HG03064 (cell line): ENCODE data around the gene TRIM61.
"Not testable (repeated sequence)": the region's sequence is repeated elsewhere in the genome, so short reads cannot be mapped to it uniquely, and the experiment has no call there.

Experiments
- ATAC-seq: cut with Tn5 transposase; IDR thresholded peaks from one replicate; pipeline ENCODE4 v1.9.1; 2021; ENCODE audit warnings: low read depth; ENCODE audit not compliant: unreplicated experiment

TRIM61 gene

DNA sequence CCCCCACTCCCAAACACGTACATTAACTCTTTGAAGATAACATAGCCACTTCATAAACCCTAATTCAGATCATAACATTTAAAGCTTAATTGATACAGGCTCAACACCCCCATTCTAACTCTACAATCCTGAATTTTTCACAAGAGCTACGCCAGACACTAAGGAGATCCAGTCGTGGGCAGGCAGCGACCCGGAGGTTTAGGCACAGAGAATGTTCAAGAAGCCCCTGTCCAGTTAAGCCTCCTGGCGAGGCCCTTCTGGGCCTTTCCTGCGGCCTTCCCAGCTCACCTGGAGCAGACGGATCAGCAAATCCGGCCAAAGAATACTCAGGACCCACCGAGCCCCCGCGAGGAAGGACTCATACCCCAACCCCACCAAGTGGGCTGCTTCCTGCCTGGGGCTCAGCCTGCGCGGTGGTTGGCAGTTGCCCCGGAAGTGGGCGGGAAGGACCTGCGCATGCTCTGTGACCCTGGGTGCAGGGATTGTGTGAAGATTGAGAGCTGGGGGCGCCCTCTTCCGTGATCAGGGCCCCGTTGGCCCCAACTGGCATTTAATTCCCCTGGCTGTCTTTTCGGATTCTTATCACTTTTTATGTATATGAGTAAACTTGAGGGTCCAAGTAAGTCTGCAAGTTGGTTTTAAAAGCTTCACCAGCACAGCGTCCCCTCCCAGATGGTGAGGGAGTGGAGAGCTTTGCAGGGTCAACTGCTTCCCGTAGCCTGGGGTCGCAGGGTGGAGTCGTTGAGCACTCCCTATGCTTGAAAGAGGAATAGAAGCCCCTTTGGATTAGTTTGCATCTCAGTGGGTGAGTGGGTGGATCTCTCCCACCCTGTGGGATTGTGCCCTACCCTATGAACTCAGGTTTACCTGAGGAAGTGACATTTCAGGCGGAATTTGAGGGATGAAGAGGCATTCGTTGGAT, at the start of gene TRIM61:
Gene TRIM61 (minus strand): TSS at position 415 of the 922 bp plus-strand sequence. CDS start 7,655 bp downstream, outside the sequence.
- ATAC-seq = peak; percentile 100

- not testable (repeated sequence) for ATAC-seq
Observed at GRCh38 chr4:165025782-165026181, 48.3 kb upstream of the TRIM61 start.

- ATAC-seq = not testable (repeated sequence)
Observed at GRCh38 chr4:165019995-165020394, 42.5 kb upstream of the TRIM61 start.

GRCh38 chr4:165016971-165017370, 39.5 kb upstream of the TRIM61 start:
- no peak for ATAC-seq

DNA sequence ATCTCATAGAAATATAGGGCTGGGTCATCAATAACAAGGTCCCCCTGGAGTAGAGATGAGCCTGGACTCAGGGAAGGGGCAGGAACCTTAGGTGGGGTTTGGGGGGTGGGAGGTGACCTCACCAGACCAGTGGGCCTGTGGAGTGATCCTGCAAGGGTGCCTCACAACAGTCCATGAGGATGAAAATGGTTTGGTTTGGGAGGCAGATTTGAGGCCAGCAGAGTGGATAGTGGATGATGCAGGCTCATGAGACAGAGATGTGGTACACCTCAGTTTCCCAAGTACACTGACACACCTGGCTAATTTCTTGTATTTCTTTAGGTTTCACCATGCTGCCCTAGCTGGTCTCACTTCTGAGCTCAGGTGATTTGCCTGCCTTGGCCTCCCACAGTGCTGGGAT, 36.2 kb upstream of the TRIM61 start:
- ATAC-seq = no peak

GRCh38 chr4:165011403-165011802, 33.9 kb upstream of the TRIM61 start:
- no peak for ATAC-seq

DNA sequence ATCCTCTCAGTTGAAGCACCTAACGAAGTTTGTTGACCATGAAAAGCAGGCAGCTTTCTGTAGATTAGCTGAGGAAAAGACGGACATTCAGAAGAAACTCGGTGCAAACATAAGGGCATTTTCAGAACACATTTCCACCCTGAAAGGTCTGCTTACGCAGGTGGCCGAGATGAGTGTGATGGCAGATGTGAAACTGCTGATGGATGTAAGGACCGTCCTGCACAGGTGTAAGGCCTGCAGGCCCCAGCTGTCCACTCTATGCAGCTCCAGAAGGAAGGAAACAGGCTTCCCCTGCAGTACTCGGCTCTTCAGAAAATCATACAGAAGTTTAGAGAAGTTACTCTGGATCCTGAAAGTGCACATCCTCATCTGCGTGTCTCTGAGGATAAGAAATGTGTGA, 33.5 kb upstream of the TRIM61 start:
- ATAC-seq = no peak

- ATAC-seq = no peak
Observed at GRCh38 chr4:165010487-165010886, 33.0 kb upstream of the TRIM61 start.

DNA sequence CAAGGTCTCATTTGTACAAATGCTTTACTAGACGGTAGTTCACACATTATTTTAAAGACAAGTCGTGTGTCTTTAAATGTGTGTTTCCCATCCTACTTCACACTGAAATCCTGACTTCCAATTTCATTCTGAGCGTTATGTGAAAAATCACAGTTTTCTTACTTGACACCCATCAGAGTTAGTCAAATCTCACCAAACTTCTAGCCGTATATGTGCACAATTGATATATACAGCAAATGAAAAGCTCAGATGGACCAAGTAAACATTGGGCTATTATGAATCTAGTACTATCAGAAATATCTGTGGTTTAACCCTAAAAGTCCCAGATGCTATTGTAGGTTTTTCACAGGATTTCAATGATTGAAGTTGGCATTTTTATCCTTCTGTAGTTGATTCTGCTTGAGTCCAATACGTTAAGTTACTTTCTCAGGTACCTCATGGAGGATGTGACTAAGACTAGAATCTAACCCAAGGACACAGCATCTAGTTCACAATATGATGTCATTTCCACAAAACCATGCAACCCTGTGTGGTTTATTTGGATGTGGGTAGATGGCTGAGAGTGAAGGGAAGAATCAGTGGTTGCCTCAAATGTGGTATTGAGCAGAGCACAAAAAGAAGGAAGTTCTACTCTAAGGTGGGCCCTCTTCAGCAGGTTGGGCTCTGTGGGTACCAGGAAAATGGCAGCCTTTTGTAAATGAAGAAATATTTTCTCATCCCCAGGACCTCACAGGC, 32.2 kb upstream of the TRIM61 start:
- ATAC-seq = no peak

- ATAC-seq = no peak
Observed at GRCh38 chr4:165006886-165007285, 29.4 kb upstream of the TRIM61 start.

GRCh38 chr4:165006456-165006855, 29.0 kb upstream of the TRIM61 start:
- ATAC-seq = no peak

DNA sequence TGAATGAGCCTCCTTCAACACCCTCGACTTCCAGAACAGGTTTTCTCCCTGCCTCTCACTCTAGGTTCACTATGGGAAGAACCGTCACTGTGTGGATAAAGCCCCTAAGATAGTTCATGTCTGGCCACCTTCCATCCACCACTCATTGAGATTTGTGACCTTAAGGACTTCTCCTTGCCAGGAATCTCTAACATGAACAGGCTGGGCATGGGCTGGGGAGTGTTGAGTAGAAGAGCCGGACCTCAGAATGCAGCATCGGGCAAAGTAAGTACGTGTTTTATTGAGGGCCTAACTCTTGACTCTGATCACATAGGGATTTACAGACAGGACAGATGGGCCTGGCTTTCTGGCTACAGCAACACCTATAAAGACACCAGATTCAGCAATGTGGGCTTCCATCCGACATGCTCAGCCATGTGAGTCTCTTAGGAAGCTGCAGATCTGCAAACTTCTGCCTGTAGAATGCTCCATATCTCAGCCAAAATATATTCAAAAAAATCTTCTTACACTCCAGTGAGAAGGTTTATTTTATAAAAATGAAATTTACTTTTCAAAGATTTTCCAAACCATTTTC, 28.0 kb upstream of the TRIM61 start:
- ATAC-seq = no peak

- not testable (repeated sequence) for ATAC-seq
Observed at GRCh38 chr4:165001957-165002356, 24.5 kb upstream of the TRIM61 start.

DNA sequence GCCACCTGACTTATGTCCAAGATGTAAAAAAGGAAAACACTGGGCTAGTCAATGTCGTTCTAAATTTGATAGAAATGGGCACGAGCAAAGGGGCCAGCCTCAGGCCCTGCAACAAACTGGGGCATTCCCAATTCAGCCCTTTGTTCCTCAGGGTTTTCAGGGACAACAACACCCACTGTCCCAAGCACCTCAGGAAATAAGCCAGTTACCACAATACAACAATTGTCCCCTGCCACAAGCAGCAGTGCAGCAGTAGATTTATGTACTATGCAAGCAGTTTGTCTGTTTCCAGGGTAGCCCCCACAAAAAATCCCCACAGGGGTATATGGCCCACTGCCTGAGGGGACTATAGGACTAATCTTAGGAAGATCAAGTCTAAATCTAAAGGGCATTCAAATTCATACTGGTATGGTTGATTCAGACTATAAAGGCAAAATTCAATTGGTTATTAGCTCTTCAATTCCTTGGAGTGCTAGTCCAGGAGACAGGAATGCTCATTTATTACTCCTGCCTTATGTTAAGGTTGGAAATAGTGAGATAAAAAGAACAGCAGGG, 21.1 kb upstream of the TRIM61 start:
- not testable (repeated sequence) for ATAC-seq

DNA sequence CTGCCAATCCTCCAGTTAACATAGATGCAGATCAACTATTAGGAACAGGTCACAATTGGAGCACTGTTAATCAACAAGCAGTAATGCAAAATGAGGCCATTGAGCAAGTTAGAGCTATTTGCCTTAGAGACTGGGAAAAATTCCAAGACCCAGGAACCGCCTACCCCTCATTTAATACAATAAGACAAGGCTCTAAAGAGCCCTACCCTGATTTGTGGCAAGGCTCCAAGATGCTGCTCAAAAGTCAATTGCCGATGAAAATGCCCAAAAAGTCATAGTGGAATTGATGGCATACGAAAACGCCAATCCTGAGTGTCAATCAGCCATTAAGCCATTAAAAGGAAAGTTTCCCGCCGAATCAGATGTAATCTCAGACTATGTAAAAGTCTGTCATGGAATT, 20.5 kb upstream of the TRIM61 start:
- no peak for ATAC-seq

- ATAC-seq = no peak
Observed at GRCh38 chr4:164997324-164997723, 19.9 kb upstream of the TRIM61 start.

DNA sequence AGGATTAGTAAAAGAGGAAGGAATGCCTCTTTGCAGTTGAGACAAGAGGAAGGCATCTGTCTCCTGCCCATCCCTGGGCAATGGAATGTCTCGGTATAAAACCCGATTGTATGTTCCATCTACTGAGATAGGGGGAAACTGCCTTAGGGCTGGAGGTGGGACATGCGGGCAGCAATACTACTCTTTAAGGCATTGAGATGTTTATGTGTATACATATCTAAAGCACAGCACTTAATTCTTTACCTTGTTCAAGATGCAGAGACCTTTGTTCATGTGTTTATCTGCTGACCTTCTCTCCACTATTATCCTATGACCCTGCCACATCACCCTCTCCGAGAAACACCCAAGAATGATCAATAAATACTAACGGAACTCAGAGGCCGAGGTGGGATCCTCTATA, 18.7 kb upstream of the TRIM61 start:
- not testable (repeated sequence) for ATAC-seq

DNA sequence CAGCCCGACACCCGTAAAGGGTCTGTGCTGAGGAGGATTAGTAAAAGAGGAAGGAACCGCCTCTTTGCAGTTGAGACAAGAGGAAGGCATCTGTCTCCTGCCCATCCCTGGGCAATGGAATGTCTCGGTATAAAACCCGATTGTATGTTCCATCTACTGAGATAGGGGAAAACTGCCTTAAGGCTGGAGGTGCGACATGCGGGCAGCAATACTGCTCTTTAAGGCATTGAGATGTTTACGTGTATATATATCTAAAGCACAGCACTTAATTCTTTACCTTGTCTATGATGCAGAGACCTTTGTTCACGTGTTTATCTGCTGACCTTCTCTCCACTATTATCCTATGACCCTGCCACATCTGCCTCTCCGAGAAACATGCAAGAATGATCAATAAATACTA, 13.3 kb upstream of the TRIM61 start:
- ATAC-seq = not testable (repeated sequence)

DNA sequence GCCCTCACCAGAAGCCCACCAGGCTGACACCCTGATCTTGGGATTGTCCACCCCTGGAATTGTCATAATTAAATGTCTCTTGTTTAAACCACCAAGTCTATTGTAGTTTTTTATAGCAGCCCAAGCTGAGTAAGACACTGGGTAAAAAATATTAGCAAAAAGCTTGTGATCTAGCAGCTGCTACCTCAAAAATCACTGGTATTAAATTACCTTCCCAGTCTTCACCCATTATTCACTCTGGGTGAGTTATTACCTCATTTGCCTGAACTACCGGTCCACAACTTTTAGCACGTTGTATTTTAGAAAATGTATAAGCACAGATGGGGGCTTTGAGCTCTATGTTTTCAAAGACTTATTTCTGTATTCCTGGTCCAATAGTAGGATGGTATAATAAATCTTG, 12.0 kb upstream of the TRIM61 start:
- no peak for ATAC-seq

GRCh38 chr4:164971929-164972328, 5.5 kb downstream of the TRIM61 start:
- not testable (repeated sequence) for ATAC-seq

- ATAC-seq = no peak
Observed at GRCh38 chr4:164959896-164960295, 17.6 kb downstream of the TRIM61 start.
